ENCODE results near the gene ZBTB32.
"Not testable (repeated sequence)": the region's sequence is repeated elsewhere in the genome, so short reads cannot be mapped to it uniquely, and the experiment has no call there.

Gene ZBTB32

GRCh38 chr19:35669974-35670373 is 34.4 kb upstream of the ZBTB32 start:
- Histone ChIP-seq H3K4me3 (ENCODE audit: low read length) (no peak overlapping the region), H3K27ac (ENCODE audit: low read depth, low read length) (no peak overlapping the region), H3K4me1 (ENCODE audit: insufficient read depth, low read length) (no peaks in the 10 kb centered on the region), H3K36me3 (ENCODE audit: insufficient read depth, low read length) (no peaks in the 10 kb centered on the region), H3K9ac (ENCODE audit: low read depth, low read length) (no peak overlapping the region), H3K27me3 (ENCODE audit: insufficient read depth, low read length) (peaks cover 9% of the 10 kb centered on the region; the same call in 1 of the 2 replicates), H3K9me3 (ENCODE audit: insufficient read depth, low read depth, low read length) (no peaks in the 10 kb centered on the region)
- WGBS, result 68% methylated on average over 4 of the region's 4 CpGs

DNA sequence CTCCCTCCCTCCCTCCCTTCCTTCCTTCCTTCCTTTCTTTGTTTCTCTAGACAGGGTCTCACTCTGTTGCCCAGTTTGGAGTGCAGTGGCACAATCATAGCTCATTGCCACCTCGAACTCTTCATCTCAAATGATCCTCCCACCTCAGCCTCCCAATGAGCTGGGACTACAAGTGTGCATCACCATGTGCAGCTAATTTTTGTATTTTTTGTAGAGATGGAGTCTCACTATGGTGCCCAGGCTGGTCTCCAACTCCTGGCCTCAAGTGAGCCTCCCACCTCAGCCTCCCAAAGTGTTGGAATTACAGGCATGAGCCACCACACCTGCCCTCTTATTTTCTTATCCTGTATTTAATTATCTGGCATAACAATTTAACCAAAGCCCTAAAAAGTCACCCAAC is 33.7 kb upstream of the ZBTB32 start:
- Histone ChIP-seq H3K27me3 (ENCODE audit: insufficient read depth, low read length) (peaks cover 9% of the 10 kb centered on the region; the same call in 1 of the 2 replicates), H3K27ac (ENCODE audit: low read depth, low read length) (no peak overlapping the region), H3K9me3 (ENCODE audit: insufficient read depth, low read depth, low read length) (no peaks in the 10 kb centered on the region), H3K36me3 (ENCODE audit: insufficient read depth, low read length) (no peaks in the 10 kb centered on the region), H3K9ac (ENCODE audit: low read depth, low read length) (no peak overlapping the region), H3K4me1 (ENCODE audit: insufficient read depth, low read length) (no peaks in the 10 kb centered on the region), H3K4me3 (ENCODE audit: low read length) (no peak overlapping the region)
- 82% methylated on average over 1 of the region's 1 CpG for WGBS

DNA sequence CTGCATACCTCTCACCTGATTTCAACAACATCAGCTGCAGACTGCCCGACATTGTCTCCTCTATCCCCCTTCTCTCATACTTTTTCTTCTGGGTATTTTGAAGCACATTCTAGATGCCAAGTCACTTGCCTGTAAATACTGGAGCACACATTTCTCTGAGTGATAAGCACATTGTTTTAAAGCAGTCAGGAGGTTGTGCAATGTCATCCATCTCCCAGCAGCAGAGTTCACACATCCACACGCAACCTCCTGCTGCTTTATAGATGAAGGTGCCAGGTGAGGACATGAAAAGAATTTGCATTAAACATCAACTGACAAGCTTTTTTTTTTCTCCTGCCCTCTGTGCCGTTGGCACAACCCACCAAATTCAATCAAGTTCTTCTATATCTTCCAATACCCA is 32.5 kb upstream of the ZBTB32 start:
- Histone ChIP-seq H3K9me3 (ENCODE audit: insufficient read depth, low read depth, low read length) (no peaks in the 10 kb centered on the region), H3K4me3 (ENCODE audit: low read length) (no peak overlapping the region), H3K9ac (ENCODE audit: low read depth, low read length) (no peak overlapping the region), H3K27ac (ENCODE audit: low read depth, low read length) (no peak overlapping the region), H3K4me1 (ENCODE audit: insufficient read depth, low read length) (no peaks in the 10 kb centered on the region), H3K36me3 (ENCODE audit: insufficient read depth, low read length) (no peaks in the 10 kb centered on the region), H3K27me3 (ENCODE audit: insufficient read depth, low read length) (peaks cover 9% of the 10 kb centered on the region; the same call in 1 of the 2 replicates)
- WGBS, result 81% methylated on average over 3 of the region's 3 CpGs

- Histone ChIP-seq H3K27ac (ENCODE audit: low read depth, low read length) (no peak overlapping the region), H3K4me3 (ENCODE audit: low read length) (peak overlapping the region; percentile 67)
- 3% methylated on average over 39 of the region's 39 CpGs for WGBS
These were observed 31.1 kb upstream of the ZBTB32 start for GRCh38 chr19:35673121-35673804.

DNA sequence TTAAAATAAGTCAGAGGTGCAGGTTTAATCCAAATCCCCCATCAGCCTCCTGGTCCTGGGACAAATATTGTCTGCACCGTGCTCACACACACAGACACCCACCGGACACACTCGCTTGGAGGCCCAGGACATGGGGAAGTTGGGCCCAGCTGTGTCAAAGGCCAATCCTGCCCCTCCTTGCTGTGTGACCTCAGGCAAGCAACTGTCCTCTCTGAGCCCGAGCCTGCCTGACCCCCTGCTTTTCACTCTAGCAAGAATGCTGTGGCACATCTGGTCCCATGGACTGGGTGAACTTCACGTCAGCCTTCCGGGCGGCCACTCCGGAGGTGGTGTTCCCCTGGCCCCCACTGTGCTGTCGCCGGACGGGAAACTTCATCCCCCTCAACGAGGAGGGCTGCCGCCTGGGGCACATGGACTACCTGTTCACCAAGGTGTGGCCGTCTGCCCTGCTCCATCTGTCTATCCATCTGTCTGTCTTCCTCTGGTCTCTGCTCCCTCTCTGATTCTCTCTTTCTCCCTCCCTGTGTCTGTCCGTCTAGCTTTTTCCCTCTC is 28.7 kb upstream of the ZBTB32 start:
- Histone ChIP-seq H3K9me3 (ENCODE audit: insufficient read depth, low read depth, low read length) (no peaks in the 10 kb centered on the region), H3K27me3 (ENCODE audit: insufficient read depth, low read length) (peaks cover 9% of the 10 kb centered on the region; the same call in 1 of the 2 replicates), H3K4me3 (ENCODE audit: low read length) (no peak overlapping the region), H3K4me1 (ENCODE audit: insufficient read depth, low read length) (no peaks in the 10 kb centered on the region), H3K9ac (ENCODE audit: low read depth, low read length) (no peak overlapping the region), H3K36me3 (ENCODE audit: insufficient read depth, low read length) (no peaks in the 10 kb centered on the region), H3K27ac (ENCODE audit: low read depth, low read length) (no peak overlapping the region)
- 83% methylated on average over 15 of the region's 15 CpGs for WGBS

More at GRCh38 chr19:35673121-35673804, 31.1 kb upstream of the ZBTB32 start:
- Histone ChIP-seq H3K36me3 (ENCODE audit: insufficient read depth, low read length) (no peaks in the 10 kb centered on the region), H3K4me1 (ENCODE audit: insufficient read depth, low read length) (no peaks in the 10 kb centered on the region), H3K27me3 (ENCODE audit: insufficient read depth, low read length) (peaks cover 9% of the 10 kb centered on the region; the same call in 1 of the 2 replicates), H3K9me3 (ENCODE audit: insufficient read depth, low read depth, low read length) (no peaks in the 10 kb centered on the region), H3K9ac (ENCODE audit: low read depth, low read length) (peak overlapping the region; percentile 48)

DNA sequence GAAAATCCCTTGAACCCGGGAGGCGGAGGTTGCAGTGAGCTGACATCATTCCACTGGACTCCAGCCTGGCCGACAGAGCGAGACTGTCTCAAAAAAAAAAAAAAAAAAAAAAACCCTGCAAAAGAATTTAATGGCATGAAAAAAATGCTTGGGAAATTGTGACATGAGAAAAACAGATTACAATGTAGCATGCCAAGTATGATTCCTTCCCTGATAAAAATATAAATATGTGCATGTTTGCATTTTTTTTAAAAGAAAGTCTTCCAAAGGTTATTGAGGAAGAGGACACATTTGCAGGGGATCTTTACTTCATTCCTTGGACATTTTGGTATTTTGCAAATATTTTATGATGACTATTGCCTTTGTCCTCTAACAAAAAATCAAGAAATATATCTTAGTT is 14.5 kb upstream of the ZBTB32 start:
- no peaks in the 10 kb centered on the region for H3K4me1 ChIP-seq (ENCODE audit: insufficient read depth, low read length)
- H3K27me3 ChIP-seq (ENCODE audit: insufficient read depth, low read length), result no peaks in the 10 kb centered on the region
- no peaks in the 10 kb centered on the region for H3K36me3 ChIP-seq (ENCODE audit: insufficient read depth, low read length)
- H3K9me3 ChIP-seq (ENCODE audit: insufficient read depth, low read depth, low read length), result no peaks in the 10 kb centered on the region
- H3K4me3 ChIP-seq (ENCODE audit: low read length), result no peak overlapping the region
- H3K9ac ChIP-seq (ENCODE audit: low read depth, low read length), result no peak overlapping the region
- WGBS, result 94% methylated on average over 4 of the region's 4 CpGs
- no peak overlapping the region for H3K27ac ChIP-seq (ENCODE audit: low read depth, low read length)

GRCh38 chr19:35691106-35691505 is 13.3 kb upstream of the ZBTB32 start:
- H3K4me3 ChIP-seq (ENCODE audit: low read length); H3K36me3 ChIP-seq (ENCODE audit: insufficient read depth, low read length); H3K27ac ChIP-seq (ENCODE audit: low read depth, low read length); H3K9ac ChIP-seq (ENCODE audit: low read depth, low read length); H3K4me1 ChIP-seq (ENCODE audit: insufficient read depth, low read length); H3K27me3 ChIP-seq (ENCODE audit: insufficient read depth, low read length); H3K9me3 ChIP-seq (ENCODE audit: insufficient read depth, low read depth, low read length): not testable (repeated sequence)
- 95% methylated on average over 37 of the region's 37 CpGs for WGBS

- Histone ChIP-seq H3K27ac (ENCODE audit: low read depth, low read length) (no peak overlapping the region), H3K9ac (ENCODE audit: low read depth, low read length) (no peak overlapping the region), H3K4me1 (ENCODE audit: insufficient read depth, low read length) (no peaks in the 10 kb centered on the region), H3K9me3 (ENCODE audit: insufficient read depth, low read depth, low read length) (no peaks in the 10 kb centered on the region), H3K4me3 (ENCODE audit: low read length) (no peak overlapping the region), H3K27me3 (ENCODE audit: insufficient read depth, low read length) (no peaks in the 10 kb centered on the region), H3K36me3 (ENCODE audit: insufficient read depth, low read length) (no peaks in the 10 kb centered on the region)
- WGBS, result 93% methylated on average over 11 of the region's 11 CpGs
These were observed 12.3 kb upstream of the ZBTB32 start for GRCh38 chr19:35692010-35692409.

DNA sequence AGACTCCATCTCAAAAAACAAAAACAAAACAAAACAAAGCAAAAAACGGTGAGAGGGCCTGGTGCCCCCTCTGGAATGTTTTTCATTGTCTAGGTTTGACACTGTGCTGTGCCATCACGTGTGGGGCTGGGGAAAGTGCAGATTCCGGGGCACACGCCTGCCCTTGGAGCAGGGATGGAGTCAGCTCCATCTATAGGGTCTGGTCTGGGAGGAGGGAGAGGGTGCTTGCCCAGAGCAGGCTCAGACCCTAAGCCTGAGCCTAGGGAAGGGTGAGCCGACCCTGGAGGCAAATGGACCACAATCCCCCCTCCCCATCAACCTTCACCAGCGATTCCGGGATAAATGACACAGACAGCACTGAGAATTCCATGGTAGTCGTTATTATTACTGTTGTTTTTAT is 10.9 kb upstream of the ZBTB32 start:
- no peak overlapping the region for H3K9ac ChIP-seq (ENCODE audit: low read depth, low read length)

DNA sequence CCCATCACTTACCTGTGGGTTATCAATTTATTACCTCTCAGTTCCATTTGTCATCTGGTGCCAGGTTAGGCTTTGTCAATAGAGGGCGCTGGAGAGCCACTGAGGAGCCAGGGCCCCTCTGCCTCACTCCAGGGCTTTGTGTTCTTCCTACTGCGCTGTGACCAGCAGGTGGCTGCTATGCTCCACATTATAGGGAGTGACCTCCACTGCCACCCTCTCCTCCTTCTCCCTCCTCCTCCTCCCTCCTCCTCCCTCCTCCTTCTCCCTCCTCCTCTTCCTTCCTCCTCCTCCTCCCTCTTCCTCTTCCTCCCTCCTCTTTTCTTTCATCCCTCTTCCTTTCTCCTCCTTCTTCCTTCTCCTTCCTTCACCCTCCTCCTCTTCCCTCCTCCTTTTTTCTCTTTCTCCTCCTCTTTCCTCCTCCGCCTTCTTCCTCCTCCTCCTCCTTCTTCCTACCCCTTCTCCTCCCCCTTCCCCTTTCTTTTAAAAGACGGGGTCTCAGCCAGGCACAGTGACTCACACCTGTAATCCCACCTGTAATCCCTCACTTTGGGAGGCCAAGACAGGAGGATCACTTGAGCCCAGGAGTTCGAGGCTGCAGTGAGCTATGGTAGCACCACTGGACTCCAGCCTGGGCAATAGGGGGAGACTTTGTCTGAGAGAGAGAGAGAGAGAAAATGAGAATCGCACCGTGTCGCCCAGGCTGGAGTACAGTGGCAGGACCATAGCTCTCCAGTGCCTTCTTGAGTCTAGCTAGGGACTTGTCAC is 10.3 kb upstream of the ZBTB32 start:
- Histone ChIP-seq H3K36me3 (ENCODE audit: insufficient read depth, low read length) (no peaks in the 10 kb centered on the region), H3K4me1 (ENCODE audit: insufficient read depth, low read length) (no peaks in the 10 kb centered on the region), H3K9me3 (ENCODE audit: insufficient read depth, low read depth, low read length) (no peaks in the 10 kb centered on the region), H3K9ac (ENCODE audit: low read depth, low read length) (no peak overlapping the region), H3K27me3 (ENCODE audit: insufficient read depth, low read length) (no peaks in the 10 kb centered on the region), H3K27ac (ENCODE audit: low read depth, low read length) (no peak overlapping the region), H3K4me3 (ENCODE audit: low read length) (no peak overlapping the region)
- WGBS, result 41% methylated on average over 8 of the region's 8 CpGs

More for the DNA sequence above, 10.9 kb upstream of the ZBTB32 start:
- 34% methylated on average over 4 of the region's 8 CpGs for WGBS
- Histone ChIP-seq H3K27me3 (ENCODE audit: insufficient read depth, low read length) (no peaks in the 10 kb centered on the region), H3K27ac (ENCODE audit: low read depth, low read length) (no peak overlapping the region), H3K4me1 (ENCODE audit: insufficient read depth, low read length) (no peaks in the 10 kb centered on the region), H3K9me3 (ENCODE audit: insufficient read depth, low read depth, low read length) (no peaks in the 10 kb centered on the region), H3K4me3 (ENCODE audit: low read length) (no peak overlapping the region), H3K36me3 (ENCODE audit: insufficient read depth, low read length) (no peaks in the 10 kb centered on the region)

- Histone ChIP-seq H3K9ac (ENCODE audit: low read depth, low read length) (no peak overlapping the region), H3K4me3 (ENCODE audit: low read length) (no peak overlapping the region), H3K36me3 (ENCODE audit: insufficient read depth, low read length) (no peaks in the 10 kb centered on the region), H3K27me3 (ENCODE audit: insufficient read depth, low read length) (no peaks in the 10 kb centered on the region), H3K27ac (ENCODE audit: low read depth, low read length) (no peak overlapping the region), H3K9me3 (ENCODE audit: insufficient read depth, low read depth, low read length) (no peaks in the 10 kb centered on the region), H3K4me1 (ENCODE audit: insufficient read depth, low read length) (no peaks in the 10 kb centered on the region)
- WGBS, result 89% methylated on average over 2 of the region's 2 CpGs
These were observed 8.4 kb upstream of the ZBTB32 start for GRCh38 chr19:35695895-35696422.
